Neural progenitor cell (in vitro differentiated cells): ENCODE data around the gene EIF4EBP3. TPM values are rescaled to one million over a fixed set of nuclear protein-coding genes. Genes with fewer than 3 reads are reported as not detected.

ENCODE experiments used
- DNase-seq: peaks from one replicate; pipeline ENCODE4 v3.0.0-alpha.2; 2016; ENCODE audit warnings: low spot score
- H2AFZ ChIP-seq: fragments of 200-600 bp; sonication (generic); replicated peaks from 2 replicates; pipeline ENCODE4 v1.6.1; 2016; ENCODE audit warnings: antibody characterized with exemption
- H3F3A ChIP-seq: fragments of 200-600 bp; sonication (generic); 2 replicates; pipeline ENCODE4 v1.6.1; 2016; ENCODE audit warnings: antibody characterized with exemption, low read depth
- H3K27ac ChIP-seq: fragments of 200-600 bp; sonication (generic); 2 replicates; pipeline ENCODE4 v1.5.1; 2016; ENCODE audit warnings: mild to moderate bottlenecking
- H3K27me3 ChIP-seq: fragments of 200-600 bp; sonication (generic); 2 replicates; pipeline ENCODE4 v1.6.1; 2016; ENCODE audit warnings: mild to moderate bottlenecking, moderate library complexity
- H3K36me3 ChIP-seq: fragments of 200-600 bp; sonication (generic); 2 replicates; pipeline ENCODE4 v1.5.1; 2016
- H3K4me1 ChIP-seq: fragments of 200-600 bp; sonication (generic); 2 replicates; pipeline ENCODE4 v1.6.1; 2016; ENCODE audit warnings: mixed run types
- H3K4me2 ChIP-seq: fragments of 200-600 bp; sonication (generic); 2 replicates; pipeline ENCODE4 v1.6.1; 2016
- H3K4me3 ChIP-seq: fragments of 200-600 bp; sonication (generic); 2 replicates; pipeline ENCODE4 v1.5.1; 2016
- H3K79me2 ChIP-seq: fragments of 200-600 bp; sonication (generic); 2 replicates; pipeline ENCODE4 v1.6.1; 2016; ENCODE audit warnings: low read depth
- H3K9ac ChIP-seq: fragments of 200-600 bp; sonication (generic); 2 replicates; pipeline ENCODE4 v1.6.1; 2016
- H3K9me3 ChIP-seq: fragments of 200-600 bp; sonication (generic); 2 replicates; pipeline ENCODE4 v1.5.1; 2016; ENCODE audit warnings: low read depth
- H4K20me1 ChIP-seq: fragments of 200-600 bp; sonication (generic); 2 replicates; pipeline ENCODE4 v1.6.1; 2016; ENCODE audit warnings: low read depth
- H3K27ac Mint-ChIP-seq: 3 replicates; pipeline ENCODE4 v1.8.0; 2021; ENCODE audit warnings: mixed read lengths
- H3K27me3 Mint-ChIP-seq: 2 replicates; pipeline ENCODE4 v1.8.0; 2022; ENCODE audit warnings: low read depth, mild to moderate bottlenecking, inconsistent platforms, moderate library complexity, mixed read lengths; ENCODE audit not compliant: insufficient read depth
- H3K36me3 Mint-ChIP-seq: 3 replicates; pipeline ENCODE4 v1.8.0; 2021; ENCODE audit warnings: mixed read lengths
- H3K4me1 Mint-ChIP-seq: 3 replicates; pipeline ENCODE4 v1.8.0; 2021; ENCODE audit warnings: mixed read lengths
- H3K4me3 Mint-ChIP-seq: 3 replicates; pipeline ENCODE4 v1.8.0; 2021; ENCODE audit warnings: mild to moderate bottlenecking, moderate library complexity, mixed read lengths
- H3K9me3 Mint-ChIP-seq: 3 replicates; pipeline ENCODE4 v1.8.0; 2020; ENCODE audit warnings: mixed read lengths
- CTCF ChIP-seq: fragments of 200-600 bp; sonication (generic); IDR thresholded peaks from 2 replicates; pipeline ENCODE4 v1.5.1; 2017; ENCODE audit warnings: antibody characterized with exemption, mild to moderate bottlenecking
- EZH2 ChIP-seq: fragments of 200-600 bp; sonication (generic); IDR thresholded peaks from 2 replicates; pipeline ENCODE4 v1.6.1; 2017; ENCODE audit warnings: antibody characterized with exemption, mild to moderate bottlenecking, moderate library complexity
- EZH2phosphoT487 ChIP-seq: fragments of 200-600 bp; sonication (generic); IDR thresholded peaks from 2 replicates; pipeline ENCODE4 v1.6.1; 2017; ENCODE audit warnings: antibody characterized with exemption
- total RNA-seq: library from RNA; depleted of rRNA; stranded (reverse); fragments of >200 nt; gene quantifications from 2 replicates; pipeline ENCODE4 v1.2.3, GENCODE V29; 2015; ENCODE audit warnings: low replicate concordance

EIF4EBP3 gene
- total RNA-seq, 1 donor from 2014 or later: 1.1 TPM

GRCh38 chr5:140553657-140554056 is 6.2 kb downstream of the EIF4EBP3 start:
- no peaks in the 10 kb centered on the region for H3K27me3 ChIP-seq
- Mint-ChIP-seq H3K4me1 (peaks cover 24% of the 10 kb centered on the region), H3K27ac (no peak overlapping the region), H3K9me3 (no peaks in the 10 kb centered on the region), H3K36me3 (peaks cover 30% of the 10 kb centered on the region), H3K4me3 (no peak overlapping the region), H3K27me3 (peaks cover 8% of the 10 kb centered on the region)
- peaks cover 46% of the 10 kb centered on the region for H3K79me2 ChIP-seq
- H3K4me1 ChIP-seq: peaks cover 13% of the 10 kb centered on the region
- no peak overlapping the region for H3K4me3 ChIP-seq
- H3K27ac ChIP-seq: no peak overlapping the region
- H2AFZ ChIP-seq: no peak overlapping the region
- no peak overlapping the region for H3K4me2 ChIP-seq
- TF ChIP-seq CTCF (no peak), EZH2phosphoT487 (no peak), EZH2 (no peak)
- H3K36me3 ChIP-seq: no peaks in the 10 kb centered on the region
- peaks cover 20% of the 10 kb centered on the region for H4K20me1 ChIP-seq
- peaks cover 14% of the 10 kb centered on the region for H3F3A ChIP-seq
- no peak overlapping the region for H3K9ac ChIP-seq
- no peaks in the 10 kb centered on the region for H3K9me3 ChIP-seq
- DNase-seq: no peak

GRCh38 chr5:140554454-140554853 is 7.0 kb downstream of the EIF4EBP3 start:
- H2AFZ ChIP-seq: no peak overlapping the region
- H3K27me3 ChIP-seq: no peaks in the 10 kb centered on the region
- H3K4me2 ChIP-seq: no peak overlapping the region
- H3K9ac ChIP-seq: no peak overlapping the region
- H3K36me3 Mint-ChIP-seq: peaks cover 29% of the 10 kb centered on the region
- H3K36me3 ChIP-seq: no peaks in the 10 kb centered on the region
- no peak overlapping the region for H3K27ac Mint-ChIP-seq
- no peaks in the 10 kb centered on the region for H3K9me3 Mint-ChIP-seq
- H3K27me3 Mint-ChIP-seq: peaks cover 4% of the 10 kb centered on the region
- H3K9me3 ChIP-seq: no peaks in the 10 kb centered on the region
- peaks cover 14% of the 10 kb centered on the region for H4K20me1 ChIP-seq
- H3K4me1 Mint-ChIP-seq: peaks cover 20% of the 10 kb centered on the region
- peaks cover 46% of the 10 kb centered on the region for H3K79me2 ChIP-seq
- H3K27ac ChIP-seq: no peak overlapping the region
- H3K4me3 Mint-ChIP-seq: no peak overlapping the region
- no peak for TF ChIP-seq CTCF
- no peak for TF ChIP-seq EZH2phosphoT487
- no peak for TF ChIP-seq EZH2
- H3K4me3 ChIP-seq: no peak overlapping the region
- DNase-seq: no peak
- peaks cover 7% of the 10 kb centered on the region for H3F3A ChIP-seq
- peaks cover 12% of the 10 kb centered on the region for H3K4me1 ChIP-seq

- Histone ChIP-seq H2AFZ (no peak overlapping the region), H3K9ac (peak overlapping the region; percentile 77), H3F3A (peaks cover 7% of the 10 kb centered on the region), H3K4me2 (peak overlapping the region; percentile 93), H3K79me2 (peaks cover 46% of the 10 kb centered on the region), H3K4me1 (peaks cover 12% of the 10 kb centered on the region), H3K4me3 (peak overlapping the region; percentile 84), H4K20me1 (peaks cover 14% of the 10 kb centered on the region), H3K27me3 (no peaks in the 10 kb centered on the region), H3K27ac (no peak overlapping the region), H3K9me3 (no peaks in the 10 kb centered on the region), H3K36me3 (no peaks in the 10 kb centered on the region)
- Mint-ChIP-seq H3K36me3 (peaks cover 19% of the 10 kb centered on the region), H3K4me1 (peaks cover 20% of the 10 kb centered on the region), H3K27ac (no peak overlapping the region), H3K9me3 (no peaks in the 10 kb centered on the region), H3K27me3 (peaks cover 4% of the 10 kb centered on the region), H3K4me3 (peak overlapping the region; percentile 93)
- TF ChIP-seq CTCF (no peak), EZH2phosphoT487 (no peak), EZH2 (no peak)
- DNase-seq: no peak
These were observed 8.4 kb downstream of the EIF4EBP3 start for GRCh38 chr5:140555747-140556312.
